CD8-positive, alpha-beta memory T cell (primary cell): ENCODE results near the gene SMAD7. TPM values are rescaled to one million over a fixed set of nuclear protein-coding genes. Genes with fewer than 3 reads are reported as not detected.

ENCODE experiments used
- CTCF ChIA-PET: fragments of 350-600 bp; sonication (Branson Sonifier 250); formaldehyde crosslinking; loops from one replicate; lab custom pipeline; 2021; ENCODE audit warnings: antibody characterized with exemption; lab: Charles Lee
- POLR2A ChIA-PET: fragments of 350-600 bp; sonication (Branson Sonifier 250); formaldehyde crosslinking; loops from one replicate; lab custom pipeline; 2021; ENCODE audit warnings: antibody characterized with exemption; lab: Charles Lee
- DNase-seq, 5 donors: peaks; one replicate each; pipeline versions ENCODE4 v3.0.0 to v3.0.0-alpha.2; 2020 to 2022; ENCODE audit warnings: mixed read lengths in 1 of 5
- H3K27ac ChIP-seq: one replicate; pipeline ENCODE4 v1.7.0; 2013; ENCODE audit warnings: low read depth, mild to moderate bottlenecking, low read length, moderate library complexity
- H3K27me3 ChIP-seq: 2 replicates; pipeline ENCODE4 v1.7.0; 2013; ENCODE audit warnings: low read length, mild to moderate bottlenecking; ENCODE audit not compliant: insufficient read depth, poor library complexity, severe bottlenecking
- H3K36me3 ChIP-seq: 2 replicates; pipeline ENCODE4 v1.7.0; 2013; ENCODE audit warnings: mild to moderate bottlenecking, low read length, moderate library complexity; ENCODE audit not compliant: insufficient read depth
- H3K4me1 ChIP-seq: 2 replicates; pipeline ENCODE4 v1.7.0; 2013; ENCODE audit warnings: mild to moderate bottlenecking, low read length, moderate library complexity; ENCODE audit not compliant: insufficient read depth
- H3K4me3 ChIP-seq: 2 replicates; pipeline ENCODE4 v1.7.0; 2013; ENCODE audit warnings: mild to moderate bottlenecking, low read length
- H3K9me3 ChIP-seq: 2 replicates; pipeline ENCODE4 v1.7.0; 2013; ENCODE audit warnings: mild to moderate bottlenecking, low read length
- H3K27ac Mint-ChIP-seq, 8 donors: one replicate each; pipeline ENCODE4 v1.8.0; 2020 to 2021; ENCODE audit warnings: mixed read lengths in 8 of 8, mild to moderate bottlenecking in 6 of 8, inconsistent platforms in 3 of 8, moderate library complexity in 3 of 8
- H3K27me3 Mint-ChIP-seq, 2 donors: one replicate each; pipeline ENCODE4 v1.8.0; 2020 to 2021; ENCODE audit warnings: mixed read lengths in 2 of 2, mild to moderate bottlenecking in 1 of 2, moderate library complexity in 1 of 2
- H3K36me3 Mint-ChIP-seq, 3 donors: one replicate each; pipeline ENCODE4 v1.8.0; 2020 to 2021; ENCODE audit warnings: mixed read lengths in 3 of 3, inconsistent platforms in 1 of 3, mild to moderate bottlenecking in 1 of 3
- H3K4me1 Mint-ChIP-seq, 3 donors: one replicate each; pipeline ENCODE4 v1.8.0; 2020 to 2021; ENCODE audit warnings: mixed read lengths in 3 of 3, inconsistent platforms in 1 of 3, mild to moderate bottlenecking in 1 of 3
- H3K4me3 Mint-ChIP-seq, 7 donors: one replicate each; pipeline ENCODE4 v1.8.0; 2020 to 2021; ENCODE audit warnings: mixed read lengths in 7 of 7, mild to moderate bottlenecking in 6 of 7, moderate library complexity in 4 of 7, inconsistent platforms in 2 of 7
- H3K9me3 Mint-ChIP-seq, 5 donors: one replicate each; pipeline ENCODE4 v1.8.0; 2020 to 2022; ENCODE audit warnings: mixed read lengths in 5 of 5, mild to moderate bottlenecking in 3 of 5, moderate library complexity in 2 of 5, inconsistent platforms in 1 of 5
- polyA plus RNA-seq: library from polyadenylated mRNA; unstranded; fragments of 300-500 nt; fragmentation: Illumina TruSeq; gene quantifications from one replicate; pipeline ENCODE4 v1.2.3, GENCODE V29; 2021
- total RNA-seq, 2 experiments: library from RNA; stranded (reverse); gene quantifications; one replicate each; pipeline ENCODE4 v1.2.3, GENCODE V29; 2021

Gene SMAD7
- total and polyA plus RNA-seq, 3 experiments from 2014 or later, result 7.0 to 23.3 (median 23.3) TPM

DNA sequence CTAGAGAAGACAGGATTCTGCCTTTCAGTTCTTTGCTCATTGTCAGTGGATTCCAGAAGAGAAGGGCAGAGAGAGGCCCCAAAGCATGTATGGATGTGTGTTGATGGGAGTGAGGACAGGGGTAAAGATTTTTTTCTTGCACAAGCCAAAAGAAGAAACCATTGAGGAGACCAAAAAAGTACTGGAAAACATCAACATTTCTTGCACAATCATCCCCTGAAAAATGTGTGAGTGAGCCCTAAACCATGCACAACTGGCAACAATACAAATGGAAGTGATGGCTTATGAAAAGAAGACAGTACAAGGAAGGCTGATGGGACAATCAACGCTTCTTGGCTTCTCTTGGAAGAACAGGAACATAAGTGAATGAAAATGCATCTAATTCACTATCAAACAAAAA is 5.6 kb upstream of the SMAD7 start:
- Mint-ChIP-seq H3K27ac (peak overlapping the region in 7 of 8 donors; percentile 85 to 100 (median 93)), H3K36me3 (peaks cover 0 to 5% (median 0%) of the 10 kb centered on the region in 3 donors), H3K4me3 (no peak overlapping the region), H3K4me1 (peaks cover 22 to 38% (median 29%) of the 10 kb centered on the region in 3 donors), H3K9me3 (no peaks in the 10 kb centered on the region), H3K27me3 (peaks cover 0 to under 1% of the 10 kb centered on the region in 2 donors)
- ChIA-PET CTCF (interaction anchor here (0.8 to 1.3 kb wide), 2 partner anchors 15 to 180 kb away, joined by 3 to 5 read pairs; no protein-coding TSS in a partner anchor), POLR2A (no interaction called here)
- no peaks in the 10 kb centered on the region for H3K36me3 ChIP-seq
- no peaks in the 10 kb centered on the region for H3K9me3 ChIP-seq
- DNase-seq, result no peak
- no peaks in the 10 kb centered on the region for H3K27me3 ChIP-seq
- peaks cover 15% of the 10 kb centered on the region for H3K4me1 ChIP-seq
- no peak overlapping the region for H3K4me3 ChIP-seq
- H3K27ac ChIP-seq, result no peak overlapping the region

- H3K4me1 ChIP-seq, result peaks cover 15% of the 10 kb centered on the region
- H3K9me3 Mint-ChIP-seq, result no peaks in the 10 kb centered on the region
- H3K27me3 ChIP-seq, result no peaks in the 10 kb centered on the region
- peaks cover 23 to 38% (median 32%) of the 10 kb centered on the region in 3 donors for H3K4me1 Mint-ChIP-seq
- H3K27ac Mint-ChIP-seq, result peak overlapping the region; percentile 85 to 100 (median 91)
- no peaks in the 10 kb centered on the region for H3K9me3 ChIP-seq
- H3K4me3 Mint-ChIP-seq, result peak overlapping the region in 4 of 7 donors; percentile 0 to 57 (median 36)
- DNase-seq, result peak in 1 of 5 donors; percentile 54
- H3K27ac ChIP-seq, result no peak overlapping the region
- ChIA-PET CTCF (interaction anchor here (0.8 to 1.3 kb wide), 2 partner anchors 15 to 179 kb away, joined by 3 to 5 read pairs; no protein-coding TSS in a partner anchor), POLR2A (no interaction called here)
- peaks cover 0 to 1% of the 10 kb centered on the region in 2 donors for H3K27me3 Mint-ChIP-seq
- H3K4me3 ChIP-seq, result no peak overlapping the region
- H3K36me3 ChIP-seq, result no peaks in the 10 kb centered on the region
- peaks cover 0 to 9% (median 0%) of the 10 kb centered on the region in 3 donors for H3K36me3 Mint-ChIP-seq
Measured at GRCh38 chr18:48955830-48956261, 5.1 kb upstream of the SMAD7 start.

DNA sequence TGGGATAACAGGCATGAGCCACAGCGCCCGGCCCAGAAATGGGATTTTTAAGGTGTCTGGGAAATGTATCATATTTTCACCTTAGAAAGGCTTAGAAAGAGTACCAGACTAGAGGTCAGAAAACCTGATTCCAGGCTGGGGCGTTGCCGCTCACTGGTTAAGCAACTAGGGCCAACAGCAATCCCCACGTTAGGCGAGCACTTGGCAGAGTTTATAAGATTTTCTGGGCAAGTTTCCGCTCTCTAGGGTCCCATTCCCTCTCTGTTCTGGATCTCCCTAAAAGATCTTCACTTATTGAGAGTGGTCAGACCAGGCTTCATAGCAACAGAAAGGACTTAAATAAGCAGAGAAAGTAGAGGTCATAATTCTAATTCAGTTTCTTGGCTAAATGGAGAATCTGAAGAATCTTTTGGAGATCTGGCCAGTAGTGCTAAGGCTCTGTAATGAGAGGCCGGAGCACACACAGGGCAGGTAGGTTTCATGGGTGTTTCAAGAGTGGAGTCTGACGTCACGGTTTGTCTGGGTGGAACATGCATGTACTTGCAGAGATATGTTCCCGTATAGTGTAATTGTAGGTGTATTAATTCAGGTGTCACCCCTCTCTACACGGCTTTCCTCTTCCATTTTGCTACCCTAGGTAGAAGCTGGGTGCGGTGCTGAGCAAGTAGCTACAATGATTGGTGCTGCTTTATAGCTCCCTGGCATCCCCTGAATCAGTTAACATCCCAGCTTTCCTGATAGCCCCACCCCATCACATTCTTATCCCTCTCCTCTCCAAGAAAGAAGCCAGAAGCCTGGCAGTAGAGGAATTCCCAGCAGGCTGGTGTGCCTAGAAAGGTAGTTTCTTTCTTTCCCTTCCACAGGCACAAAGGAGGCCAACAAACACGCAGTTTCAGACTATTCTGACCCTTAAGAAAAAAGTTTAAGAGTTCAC is 4.4 kb upstream of the SMAD7 start:
- Histone ChIP-seq H3K4me1 (peaks cover 15% of the 10 kb centered on the region), H3K9me3 (no peaks in the 10 kb centered on the region), H3K27me3 (no peaks in the 10 kb centered on the region), H3K27ac (no peak overlapping the region), H3K36me3 (no peaks in the 10 kb centered on the region), H3K4me3 (no peak overlapping the region)
- ChIA-PET CTCF (interaction anchor here (0.8 to 1.8 kb wide), 4 partner anchors 14 to 178 kb away, joined by 3 to 6 read pairs (median 4); no protein-coding TSS in a partner anchor), POLR2A (interaction anchor here (0.8 kb wide), 1 partner anchor 8 kb away, joined by 3 read pairs; no protein-coding TSS in a partner anchor)
- Mint-ChIP-seq H3K4me3 (peak overlapping the region in 4 of 7 donors; percentile 0 to 57 (median 36)), H3K27me3 (peaks cover 0 to 2% of the 10 kb centered on the region in 2 donors), H3K36me3 (peaks cover 0 to 13% (median 0%) of the 10 kb centered on the region in 3 donors), H3K9me3 (no peaks in the 10 kb centered on the region), H3K27ac (peak overlapping the region; percentile 85 to 100 (median 91)), H3K4me1 (peaks cover 23 to 38% (median 33%) of the 10 kb centered on the region in 3 donors)
- DNase-seq, result no peak

DNA sequence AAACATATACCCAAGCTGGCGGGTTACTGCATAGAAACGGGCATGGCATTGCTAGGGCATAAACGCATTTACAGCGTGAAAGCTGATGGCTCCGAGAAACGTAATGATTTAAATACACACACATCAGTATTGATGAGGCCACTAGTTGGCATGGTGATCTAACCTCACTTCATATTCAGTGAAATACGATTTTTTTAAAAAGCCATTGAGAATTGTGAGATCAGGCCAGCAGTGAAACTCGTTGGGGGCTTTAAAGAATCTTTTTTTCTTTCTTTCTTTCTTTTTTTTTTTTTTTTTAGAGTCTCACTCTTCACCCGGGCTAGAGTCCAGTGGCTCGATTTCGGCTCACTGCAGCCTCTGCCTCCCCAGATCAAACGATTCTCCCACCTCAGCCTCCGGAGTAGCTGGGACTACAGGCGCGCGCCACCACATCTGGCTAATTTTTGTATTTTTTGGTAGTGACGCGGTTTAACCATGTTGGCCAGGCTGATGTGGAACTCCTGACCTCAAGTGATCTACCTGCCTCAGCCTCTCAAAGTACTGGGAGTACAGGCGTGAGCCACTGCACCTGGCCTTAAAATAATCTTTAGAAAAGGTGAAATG is 2.4 kb upstream of the SMAD7 start:
- Mint-ChIP-seq H3K4me1 (peaks cover 31 to 40% (median 39%) of the 10 kb centered on the region in 3 donors), H3K9me3 (no peaks in the 10 kb centered on the region), H3K4me3 (peak overlapping the region; percentile 91 to 98 (median 95)), H3K27ac (peak overlapping the region; percentile 98 to 100 (median 99)), H3K27me3 (peaks cover 0 to 2% of the 10 kb centered on the region in 2 donors), H3K36me3 (peaks cover 0 to 27% (median 0%) of the 10 kb centered on the region in 3 donors)
- CTCF ChIA-PET, result interaction anchor here (0.6 to 2.5 kb wide), 9 partner anchors 12 to 283 kb away, joined by 3 to 13 read pairs (median 5); no protein-coding TSS in a partner anchor
- H3K27ac ChIP-seq, result peak overlapping the region; percentile 92
- no peaks in the 10 kb centered on the region for H3K27me3 ChIP-seq
- DNase-seq, result peak in 1 of 5 donors; percentile 70
- POLR2A ChIA-PET, result interaction anchor here (0.9 to 2.6 kb wide), 6 partner anchors 12 to 84 kb away, joined by 3 to 27 read pairs (median 4); no protein-coding TSS in a partner anchor
- H3K4me1 ChIP-seq, result peaks cover 17% of the 10 kb centered on the region
- H3K9me3 ChIP-seq, result no peaks in the 10 kb centered on the region
- no peaks in the 10 kb centered on the region for H3K36me3 ChIP-seq
- peak overlapping the region; percentile 70 for H3K4me3 ChIP-seq

DNA sequence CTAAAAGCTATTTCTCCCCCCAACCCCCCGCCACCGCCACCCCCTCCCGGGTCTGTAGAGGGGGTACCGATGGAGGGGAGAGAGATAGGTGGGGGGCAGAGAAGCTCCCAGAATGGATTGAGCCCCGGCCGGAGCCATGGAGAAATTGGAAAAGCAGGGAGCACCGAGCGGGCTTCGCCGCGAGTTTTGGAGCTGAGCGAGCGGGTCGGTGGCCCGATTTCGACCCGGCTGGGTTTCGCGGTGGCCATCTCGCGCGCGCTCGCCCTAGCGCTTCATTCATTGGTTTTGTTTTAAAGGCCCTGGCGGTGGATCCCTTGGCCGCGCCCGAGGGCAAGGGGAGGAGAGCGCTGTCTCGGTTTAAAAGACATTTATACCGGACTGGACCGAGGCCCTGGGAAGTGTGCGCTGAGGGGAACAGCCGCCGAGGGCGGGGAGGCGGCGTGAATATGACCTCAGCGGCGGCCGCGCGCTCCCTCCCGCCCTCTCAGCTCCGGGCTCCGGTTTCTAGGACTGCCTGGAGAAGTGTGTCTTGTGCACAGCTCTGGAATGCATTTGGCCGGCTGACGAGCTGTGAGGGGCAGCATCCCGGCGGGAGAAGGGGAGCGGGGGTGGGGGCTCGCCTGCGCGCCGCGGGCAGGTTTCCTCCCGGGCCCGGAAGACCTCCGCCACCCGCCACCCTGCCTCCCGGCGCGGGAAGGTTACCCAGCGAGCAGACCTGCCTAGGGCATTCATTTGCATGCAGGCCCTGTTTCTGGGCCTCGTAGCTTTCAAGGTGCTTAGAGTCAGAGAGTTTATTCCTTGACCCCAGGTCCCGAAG is 1.7 kb upstream of the SMAD7 start:
- Histone ChIP-seq H3K27ac (peak overlapping the region; percentile 92), H3K36me3 (no peaks in the 10 kb centered on the region), H3K9me3 (no peaks in the 10 kb centered on the region), H3K4me3 (peak overlapping the region; percentile 70), H3K4me1 (peaks cover 24% of the 10 kb centered on the region), H3K27me3 (no peaks in the 10 kb centered on the region)
- ChIA-PET POLR2A (interaction anchor here (0.6 to 2.6 kb wide), 15 partner anchors 12 to 176 kb away, joined by 3 to 27 read pairs (median 4); no protein-coding TSS in a partner anchor), CTCF (interaction anchor here (0.6 to 2.5 kb wide), 14 partner anchors 9 to 387 kb away, joined by 3 to 13 read pairs (median 3); no protein-coding TSS in a partner anchor)
- Mint-ChIP-seq H3K9me3 (no peaks in the 10 kb centered on the region), H3K4me3 (peak overlapping the region; percentile 91 to 98 (median 95)), H3K27ac (peak overlapping the region; percentile 98 to 100 (median 99)), H3K36me3 (peaks cover 0 to 34% (median 0%) of the 10 kb centered on the region in 3 donors), H3K4me1 (peaks cover 38 to 47% (median 46%) of the 10 kb centered on the region in 3 donors), H3K27me3 (peaks cover 0 to 2% of the 10 kb centered on the region in 2 donors)
- peak; percentile 44 to 78 (median 66) for DNase-seq

GRCh38 chr18:48951448-48952286 is 902 bp upstream of the SMAD7 start:
- peaks cover 0 to 2% of the 10 kb centered on the region in 2 donors for H3K27me3 Mint-ChIP-seq
- H3K4me3 Mint-ChIP-seq, result peak overlapping the region; percentile 91 to 99 (median 96)
- DNase-seq, result peak; percentile 71 to 92 (median 77)
- H3K9me3 ChIP-seq, result no peaks in the 10 kb centered on the region
- ChIA-PET POLR2A (interaction anchor here (0.6 to 2.6 kb wide), 16 partner anchors 11 to 175 kb away, joined by 3 to 27 read pairs (median 4); no protein-coding TSS in a partner anchor), CTCF (interaction anchor here (0.6 to 2.5 kb wide), 15 partner anchors 10 to 386 kb away, joined by 3 to 13 read pairs (median 3); no protein-coding TSS in a partner anchor)
- peak overlapping the region; percentile 98 to 100 (median 99) for H3K27ac Mint-ChIP-seq
- no peaks in the 10 kb centered on the region for H3K9me3 Mint-ChIP-seq
- H3K27me3 ChIP-seq, result no peaks in the 10 kb centered on the region
- peak overlapping the region; percentile 75 for H3K4me3 ChIP-seq
- H3K27ac ChIP-seq, result peak overlapping the region; percentile 92
- no peaks in the 10 kb centered on the region for H3K36me3 ChIP-seq
- H3K36me3 Mint-ChIP-seq, result peaks cover 0 to 42% (median 3%) of the 10 kb centered on the region in 3 donors
- peaks cover 45 to 54% (median 53%) of the 10 kb centered on the region in 3 donors for H3K4me1 Mint-ChIP-seq
- peaks cover 32% of the 10 kb centered on the region for H3K4me1 ChIP-seq
